GM18505 (cell line): ENCODE results near the gene LDLRAD3.

Source experiments
- ATAC-seq: cut with Tn5 transposase; IDR thresholded peaks from one replicate; pipeline ENCODE4 v1.9.1; 2021; ENCODE audit not compliant: unreplicated experiment
- POLR2A ChIP-seq: IDR thresholded peaks from 4 replicates; pipeline ENCODE4 v1.6.1; 2011; ENCODE audit warnings: borderline replicate concordance; ENCODE audit not compliant: insufficient read depth, insufficient read length; ENCODE audit errors: extremely low read depth

LDLRAD3 gene

GRCh38 chr11:36216061-36216615 is 272.3 kb downstream of the LDLRAD3 start:
- no peak for TF ChIP-seq POLR2A

GRCh38 chr11:36218283-36218921 is 274.5 kb downstream of the LDLRAD3 start:
- ATAC-seq = no peak

More at GRCh38 chr11:36216061-36216615, 272.3 kb downstream of the LDLRAD3 start:
- no peak for ATAC-seq

DNA sequence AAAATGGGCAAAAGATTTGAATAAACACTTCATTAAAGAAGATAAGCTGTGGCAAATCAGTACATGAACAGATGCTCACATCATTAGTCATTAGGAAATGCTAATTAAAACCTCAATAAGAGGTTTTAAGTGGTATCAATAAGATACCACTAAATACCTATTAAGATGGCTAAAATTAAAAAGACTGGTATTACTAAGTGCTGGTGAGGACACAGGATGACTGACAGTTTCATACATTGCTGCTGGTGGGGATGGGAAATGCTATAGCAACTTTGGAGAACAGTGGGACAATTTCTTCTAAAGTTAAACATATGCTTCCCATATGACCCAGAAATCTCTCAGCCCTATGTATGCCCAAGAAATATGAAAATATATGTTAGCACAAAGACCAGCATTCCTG is 276.1 kb downstream of the LDLRAD3 start:
- ATAC-seq = no peak
- no peak for TF ChIP-seq POLR2A

More at GRCh38 chr11:36218283-36218921, 274.5 kb downstream of the LDLRAD3 start:
- no peak for TF ChIP-seq POLR2A

GRCh38 chr11:36222831-36223635 is 279.2 kb downstream of the LDLRAD3 start:
- ATAC-seq = no peak
- TF ChIP-seq POLR2A = no peak

- no peak for TF ChIP-seq POLR2A
- ATAC-seq = no peak
Measured at GRCh38 chr11:36224209-36224882, 280.5 kb downstream of the LDLRAD3 start.

DNA sequence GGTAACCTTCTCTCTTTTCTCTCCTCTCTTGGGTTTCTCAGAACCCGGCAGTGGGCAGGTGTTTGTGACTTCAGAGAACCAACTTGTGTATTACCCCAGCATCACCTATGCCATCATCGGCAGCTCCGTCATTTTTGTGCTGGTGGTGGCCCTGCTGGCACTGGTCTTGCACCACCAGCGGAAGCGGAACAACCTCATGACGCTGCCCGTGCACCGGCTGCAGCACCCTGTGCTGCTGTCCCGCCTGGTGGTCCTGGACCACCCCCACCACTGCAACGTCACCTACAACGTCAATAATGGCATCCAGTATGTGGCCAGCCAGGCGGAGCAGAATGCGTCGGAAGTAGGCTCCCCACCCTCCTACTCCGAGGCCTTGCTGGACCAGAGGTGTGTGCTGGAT is 283.2 kb downstream of the LDLRAD3 start:
- no peak for TF ChIP-seq POLR2A
- no peak for ATAC-seq

- TF ChIP-seq POLR2A = no peak
- ATAC-seq = no peak
Measured at GRCh38 chr11:36228689-36229088, 284.8 kb downstream of the LDLRAD3 start.

DNA sequence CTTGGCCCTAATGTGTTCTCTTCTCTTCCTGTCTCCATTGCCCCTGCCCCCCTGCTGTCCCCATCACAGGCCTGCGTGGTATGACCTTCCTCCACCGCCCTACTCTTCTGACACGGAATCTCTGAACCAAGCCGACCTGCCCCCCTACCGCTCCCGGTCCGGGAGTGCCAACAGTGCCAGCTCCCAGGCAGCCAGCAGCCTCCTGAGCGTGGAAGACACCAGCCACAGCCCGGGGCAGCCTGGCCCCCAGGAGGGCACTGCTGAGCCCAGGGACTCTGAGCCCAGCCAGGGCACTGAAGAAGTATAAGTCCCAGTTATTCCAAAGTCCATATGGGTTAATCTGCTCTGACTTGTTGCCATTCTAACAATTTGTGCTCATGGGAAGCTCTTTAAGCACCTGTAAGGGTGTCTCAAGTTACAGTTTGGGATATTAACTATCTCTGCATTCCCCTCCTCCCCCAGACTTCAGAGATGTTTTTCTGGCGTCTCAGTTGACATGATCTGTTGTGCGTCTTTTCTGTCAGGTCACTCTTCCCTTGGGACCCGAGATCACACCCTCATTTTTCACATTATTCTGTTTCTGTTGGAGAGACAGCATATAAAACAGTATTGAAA is 285.3 kb downstream of the LDLRAD3 start:
- no peak for TF ChIP-seq POLR2A
- no peak for ATAC-seq

GRCh38 chr11:36230779-36231699 is 287.2 kb downstream of the LDLRAD3 start:
- TF ChIP-seq POLR2A = no peak
- no peak for ATAC-seq

DNA sequence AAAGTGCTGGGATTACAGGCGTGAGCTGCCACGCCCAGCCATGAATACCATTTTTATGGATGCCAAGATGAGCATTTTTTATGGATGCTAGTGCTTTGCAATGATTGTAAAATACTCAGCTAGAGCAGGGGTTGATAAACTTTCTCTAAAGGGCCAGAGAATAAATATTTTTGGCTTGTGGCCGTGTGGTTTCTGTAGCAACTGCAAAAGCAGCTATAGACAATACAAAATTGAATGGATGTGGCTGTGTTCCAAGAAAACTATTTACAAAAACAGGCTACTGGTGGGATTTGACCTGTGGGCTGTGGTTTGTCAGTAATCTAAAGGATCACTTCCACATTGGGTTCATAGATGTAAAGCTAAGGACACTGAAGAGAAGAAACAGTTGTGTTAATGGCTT is 289.3 kb downstream of the LDLRAD3 start:
- no peak for TF ChIP-seq POLR2A
- no peak for ATAC-seq

DNA sequence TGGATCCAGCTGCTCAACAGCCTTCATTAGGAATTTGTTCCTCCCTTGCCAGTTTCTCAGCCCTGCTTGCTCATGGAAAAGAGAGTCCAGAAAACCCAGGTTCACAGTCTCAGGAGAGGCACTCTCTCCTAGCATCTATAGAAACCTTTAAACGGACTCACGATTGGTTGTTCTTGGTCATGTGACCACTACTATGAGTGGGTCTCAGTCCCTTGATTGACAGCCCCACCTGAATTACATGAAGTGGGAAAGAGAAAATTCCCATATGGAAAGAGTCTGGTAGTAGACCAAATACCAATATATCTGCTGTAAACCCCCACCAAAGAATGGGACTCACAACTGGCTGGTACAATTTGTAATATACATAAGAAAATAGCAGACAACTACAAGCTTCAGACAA is 291.0 kb downstream of the LDLRAD3 start:
- TF ChIP-seq POLR2A = no peak
- no peak for ATAC-seq

DNA sequence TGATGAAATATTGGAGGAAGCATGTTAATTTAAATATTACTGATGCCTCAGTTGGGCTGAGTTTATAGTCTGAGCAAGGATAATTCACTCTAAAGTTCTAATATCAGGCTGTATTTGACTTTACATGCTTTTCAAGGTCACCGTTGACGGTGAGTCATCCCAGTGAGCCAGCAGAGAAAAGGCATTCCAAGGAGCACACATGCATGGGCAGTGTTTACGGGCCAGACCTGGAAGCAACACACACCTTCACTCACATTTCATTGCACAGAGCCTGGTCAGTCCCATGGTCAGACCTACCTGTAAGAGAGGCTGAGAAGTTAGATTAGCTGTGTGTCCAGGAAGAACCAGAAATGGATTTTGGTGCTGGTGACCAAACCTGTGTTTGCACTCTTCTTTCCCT is 291.9 kb downstream of the LDLRAD3 start:
- ATAC-seq = no peak

More for the DNA sequence above, 291.9 kb downstream of the LDLRAD3 start:
- no peak for TF ChIP-seq POLR2A
